Hepatocyte (in vitro differentiated cells): ENCODE data around the gene FZD8.

Experiments used
- EZH2 ChIP-seq: fragments of 200-600 bp; sonication (generic); IDR thresholded peaks from 2 replicates; pipeline ENCODE4 v1.6.1; 2016; ENCODE audit warnings: antibody characterized with exemption, mild to moderate bottlenecking, borderline replicate concordance
- EZH2phosphoT487 ChIP-seq: fragments of 200-600 bp; sonication (generic); IDR thresholded peaks from one replicate; pipeline ENCODE4 v1.6.1; 2018; ENCODE audit warnings: antibody characterized with exemption, mild to moderate bottlenecking, low read depth, moderate library complexity; ENCODE audit not compliant: unreplicated experiment, severe bottlenecking
- TF ChIP-seq, protein P1 (sequence below): fragments of 200-600 bp; sonication (generic); IDR thresholded peaks from 2 replicates; pipeline ENCODE4 v1.5.1; 2016; ENCODE audit warnings: antibody characterized with exemption, mild to moderate bottlenecking; ENCODE audit not compliant: poor library complexity

DNA sequence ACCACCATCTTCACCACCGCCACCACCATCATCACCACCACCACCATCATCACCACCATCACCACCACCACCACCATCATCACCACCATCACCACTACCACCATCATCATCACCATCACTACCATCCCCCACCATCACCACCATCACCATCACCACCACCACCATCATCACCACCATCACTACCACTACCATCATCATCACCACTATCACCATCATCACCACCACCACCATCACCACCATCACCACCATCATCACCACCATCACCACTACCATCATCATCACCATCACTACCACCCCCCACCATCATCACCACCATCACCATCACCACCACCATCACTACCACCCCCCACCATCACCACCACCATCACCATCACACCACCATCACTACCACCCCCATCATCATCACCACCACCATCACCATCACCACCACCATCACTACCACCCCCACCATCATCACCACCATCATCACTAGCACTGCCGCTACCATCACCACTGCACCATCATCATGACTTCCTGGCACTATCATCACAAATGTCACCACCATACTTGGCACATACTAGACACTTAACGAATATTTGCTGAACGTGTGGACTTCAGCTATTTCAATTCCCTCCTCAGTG lies 25.3 kb upstream of the FZD8 start:
- TF ChIP-seq, protein P1, sequence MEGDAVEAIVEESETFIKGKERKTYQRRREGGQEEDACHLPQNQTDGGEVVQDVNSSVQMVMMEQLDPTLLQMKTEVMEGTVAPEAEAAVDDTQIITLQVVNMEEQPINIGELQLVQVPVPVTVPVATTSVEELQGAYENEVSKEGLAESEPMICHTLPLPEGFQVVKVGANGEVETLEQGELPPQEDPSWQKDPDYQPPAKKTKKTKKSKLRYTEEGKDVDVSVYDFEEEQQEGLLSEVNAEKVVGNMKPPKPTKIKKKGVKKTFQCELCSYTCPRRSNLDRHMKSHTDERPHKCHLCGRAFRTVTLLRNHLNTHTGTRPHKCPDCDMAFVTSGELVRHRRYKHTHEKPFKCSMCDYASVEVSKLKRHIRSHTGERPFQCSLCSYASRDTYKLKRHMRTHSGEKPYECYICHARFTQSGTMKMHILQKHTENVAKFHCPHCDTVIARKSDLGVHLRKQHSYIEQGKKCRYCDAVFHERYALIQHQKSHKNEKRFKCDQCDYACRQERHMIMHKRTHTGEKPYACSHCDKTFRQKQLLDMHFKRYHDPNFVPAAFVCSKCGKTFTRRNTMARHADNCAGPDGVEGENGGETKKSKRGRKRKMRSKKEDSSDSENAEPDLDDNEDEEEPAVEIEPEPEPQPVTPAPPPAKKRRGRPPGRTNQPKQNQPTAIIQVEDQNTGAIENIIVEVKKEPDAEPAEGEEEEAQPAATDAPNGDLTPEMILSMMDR = no peak
- TF ChIP-seq EZH2phosphoT487 = no peak
- TF ChIP-seq EZH2 = no peak
